ENCODE results near the gene RELT. TPM values are rescaled to one million over a fixed set of nuclear protein-coding genes. Genes with fewer than 3 reads are reported as not detected.

Gene RELT, protein sequence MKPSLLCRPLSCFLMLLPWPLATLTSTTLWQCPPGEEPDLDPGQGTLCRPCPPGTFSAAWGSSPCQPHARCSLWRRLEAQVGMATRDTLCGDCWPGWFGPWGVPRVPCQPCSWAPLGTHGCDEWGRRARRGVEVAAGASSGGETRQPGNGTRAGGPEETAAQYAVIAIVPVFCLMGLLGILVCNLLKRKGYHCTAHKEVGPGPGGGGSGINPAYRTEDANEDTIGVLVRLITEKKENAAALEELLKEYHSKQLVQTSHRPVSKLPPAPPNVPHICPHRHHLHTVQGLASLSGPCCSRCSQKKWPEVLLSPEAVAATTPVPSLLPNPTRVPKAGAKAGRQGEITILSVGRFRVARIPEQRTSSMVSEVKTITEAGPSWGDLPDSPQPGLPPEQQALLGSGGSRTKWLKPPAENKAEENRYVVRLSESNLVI
- total RNA-seq, result 1 to 10 TPM in 2 of 4 donors, under 1 TPM in 2; 0.28 to 1.8 (median 0.95) TPM
- polyA plus RNA-seq, result 1 to 10 TPM in 2 of 3 donors, under 1 TPM in 1; 0.92 to 9.3 (median 1.2) TPM

DNA sequence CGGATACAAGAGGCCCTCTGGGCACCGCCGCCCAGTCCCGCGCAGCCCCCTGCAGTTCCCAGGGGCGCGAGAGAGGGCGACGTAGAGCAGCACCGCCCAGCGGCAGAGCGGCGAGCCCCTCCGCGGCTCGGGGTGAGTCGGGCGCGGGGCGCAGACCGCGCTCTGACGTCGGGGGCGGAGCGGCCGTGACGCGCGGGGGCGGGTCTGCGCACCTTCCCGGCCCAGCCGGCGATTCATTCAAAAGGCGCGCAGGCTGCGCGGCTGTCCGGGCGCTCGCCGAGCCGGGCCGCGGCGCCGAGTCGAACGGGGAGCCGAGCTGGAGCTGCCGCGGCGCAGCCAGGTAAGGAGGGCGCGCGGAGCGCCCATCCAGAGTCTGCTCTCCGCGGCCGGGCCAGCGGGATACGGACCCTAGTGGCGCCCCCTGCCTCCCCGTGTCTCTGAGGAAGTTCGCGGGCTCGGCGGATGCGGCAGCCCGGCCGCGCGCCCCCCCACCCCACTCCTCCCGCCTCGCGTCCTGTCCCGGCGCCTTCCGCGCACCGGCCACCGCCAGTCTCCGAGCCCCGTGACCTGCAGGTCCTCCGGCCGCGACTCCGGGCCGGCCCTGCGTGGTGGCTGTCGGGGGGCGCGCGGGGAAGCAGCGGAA lies at the start of gene RELT:
RELT (plus strand) TSS at position 240 of the 643 bp plus-strand sequence. CDS start 12,738 bp downstream, outside the sequence.
- WGBS, 2 donors, result 1% methylated on average over 96 of the region's 96 CpGs
- Histone ChIP-seq H3K27me3 (no peaks in the 10 kb centered on the region), H3K27ac (peak within 1 kb of the TSS; percentile 77 to 87 (median 84)), H3K9me3 (no peaks in the 10 kb centered on the region), H3K36me3 (no peaks in the 10 kb centered on the region), H3K4me3 (peak within 1 kb of the TSS; percentile 31 to 68 (median 62)), H3K4me1 (peaks cover 0 to 18% (median 15%) of the 10 kb centered on the region in 4 donors)
- DNase-seq, result peak; percentile 93
- intact Hi-C loops (cut with DNase I), result loop anchor here (1.0 to 2.0 kb wide), 2 partner anchors 69 to 223 kb away; partner anchors contain the start of gene FAM168A
- peak; percentile 38 to 74 (median 64) for TF ChIP-seq POLR2AphosphoS5 (IDR thresholded peaks at IDR 0.05)
- TF ChIP-seq, protein P1, sequence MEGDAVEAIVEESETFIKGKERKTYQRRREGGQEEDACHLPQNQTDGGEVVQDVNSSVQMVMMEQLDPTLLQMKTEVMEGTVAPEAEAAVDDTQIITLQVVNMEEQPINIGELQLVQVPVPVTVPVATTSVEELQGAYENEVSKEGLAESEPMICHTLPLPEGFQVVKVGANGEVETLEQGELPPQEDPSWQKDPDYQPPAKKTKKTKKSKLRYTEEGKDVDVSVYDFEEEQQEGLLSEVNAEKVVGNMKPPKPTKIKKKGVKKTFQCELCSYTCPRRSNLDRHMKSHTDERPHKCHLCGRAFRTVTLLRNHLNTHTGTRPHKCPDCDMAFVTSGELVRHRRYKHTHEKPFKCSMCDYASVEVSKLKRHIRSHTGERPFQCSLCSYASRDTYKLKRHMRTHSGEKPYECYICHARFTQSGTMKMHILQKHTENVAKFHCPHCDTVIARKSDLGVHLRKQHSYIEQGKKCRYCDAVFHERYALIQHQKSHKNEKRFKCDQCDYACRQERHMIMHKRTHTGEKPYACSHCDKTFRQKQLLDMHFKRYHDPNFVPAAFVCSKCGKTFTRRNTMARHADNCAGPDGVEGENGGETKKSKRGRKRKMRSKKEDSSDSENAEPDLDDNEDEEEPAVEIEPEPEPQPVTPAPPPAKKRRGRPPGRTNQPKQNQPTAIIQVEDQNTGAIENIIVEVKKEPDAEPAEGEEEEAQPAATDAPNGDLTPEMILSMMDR (IDR thresholded peaks at IDR 0.05), result peak; percentile 84 to 90 (median 85)
- TF ChIP-seq POLR2A (IDR thresholded peaks at IDR 0.05), result no peak
- no peak for TF ChIP-seq EP300 (IDR thresholded peaks at IDR 0.05)

DNA sequence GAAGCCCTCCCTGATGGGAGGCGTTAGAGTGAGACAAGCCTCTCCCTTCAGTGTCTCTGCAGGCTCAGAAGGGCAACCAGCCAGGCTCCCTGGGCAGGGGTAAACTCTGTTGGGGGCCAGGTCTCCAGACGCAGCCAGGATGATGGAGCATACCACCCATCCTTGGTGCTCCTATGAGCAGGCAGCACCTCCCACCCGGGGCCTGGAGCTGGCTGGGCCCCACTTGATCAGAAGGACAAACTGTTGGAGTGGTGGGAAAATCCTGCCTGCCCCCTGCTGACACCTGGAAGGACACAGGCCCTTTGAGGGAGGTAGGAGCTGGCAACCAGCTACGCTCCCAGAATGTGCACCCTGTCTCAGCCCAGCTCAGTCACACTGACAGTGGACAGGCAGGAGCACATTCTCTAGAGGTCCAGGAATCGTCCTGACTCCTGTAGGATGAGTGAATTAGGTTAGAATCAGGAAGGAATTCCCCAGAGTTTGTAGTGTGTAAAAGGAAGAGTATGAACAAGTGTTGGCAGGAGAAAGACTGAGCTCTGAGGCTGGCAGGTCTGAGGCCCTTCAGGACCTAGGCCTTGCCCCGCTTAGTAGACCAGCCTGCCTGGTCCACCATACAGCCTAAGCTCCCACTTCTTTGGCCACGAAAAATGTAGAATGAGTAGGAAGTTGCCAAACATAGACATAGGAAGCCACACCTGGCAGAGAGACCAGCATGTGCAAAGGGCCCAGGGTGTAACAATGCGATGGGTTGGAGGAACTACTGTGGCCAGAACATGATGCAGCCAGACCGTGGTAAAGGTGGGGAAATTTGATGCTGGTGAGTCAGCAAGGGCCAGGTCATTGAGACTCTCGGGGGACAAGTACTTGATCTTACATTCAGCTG lies 49.0 kb upstream of the RELT start:
- Histone ChIP-seq H3K4me3 (no peak overlapping the region), H3K4me1 (peaks cover 0 to 98% (median 95%) of the 10 kb centered on the region in 4 donors), H3K27me3 (no peaks in the 10 kb centered on the region), H3K27ac (peak overlapping the region; percentile 94 to 100 (median 98)), H3K9me3 (no peaks in the 10 kb centered on the region), H3K36me3 (no peaks in the 10 kb centered on the region)
- intact Hi-C loops (cut with DNase I), result no loop called here
- no peak for DNase-seq
- TF ChIP-seq POLR2AphosphoS5 (IDR thresholded peaks at IDR 0.05) (no peak), POLR2A (IDR thresholded peaks at IDR 0.05) (no peak), EP300 (IDR thresholded peaks at IDR 0.05) (no peak)
- TF ChIP-seq, protein P1 (IDR thresholded peaks at IDR 0.05), result no peak
- WGBS, 2 donors, result 68 to 82% methylated on average over 10 of the region's 10 CpGs

DNA sequence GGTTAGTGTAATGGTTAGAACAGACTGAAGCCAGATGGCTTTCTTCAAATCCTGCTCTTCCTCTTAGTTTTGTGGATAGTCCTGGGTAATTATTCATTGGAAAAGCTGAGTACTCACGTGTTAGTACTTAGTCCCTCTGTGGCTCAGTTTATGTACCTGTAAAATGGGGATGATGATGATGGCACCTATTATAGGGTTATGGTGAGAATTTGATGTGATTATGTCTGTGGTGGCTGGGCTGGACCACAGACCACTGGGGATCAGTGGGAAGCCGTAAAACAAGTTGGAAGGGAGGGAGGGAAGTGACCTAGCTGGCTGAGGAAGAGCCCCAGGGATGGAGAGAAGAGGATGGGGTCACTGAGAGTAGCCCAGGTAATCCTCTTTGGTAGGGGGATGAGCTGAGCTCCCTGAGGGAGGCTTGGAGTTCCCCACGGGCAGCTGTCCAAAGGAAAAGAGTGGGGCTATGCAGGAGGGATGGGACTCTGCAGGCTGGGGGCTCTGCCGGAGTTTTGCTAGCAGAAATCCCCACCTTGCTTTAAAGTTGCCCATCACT lies 48.3 kb upstream of the RELT start:
- Histone ChIP-seq H3K9me3 (no peaks in the 10 kb centered on the region), H3K27ac (peak overlapping the region; percentile 94 to 100 (median 98)), H3K4me3 (no peak overlapping the region), H3K27me3 (no peaks in the 10 kb centered on the region), H3K36me3 (no peaks in the 10 kb centered on the region), H3K4me1 (peaks cover 0 to 98% (median 95%) of the 10 kb centered on the region in 4 donors)
- DNase-seq, result no peak
- 71 to 83% methylated on average over 4 of the region's 4 CpGs for WGBS, 2 donors
- intact Hi-C loops (cut with DNase I), result no loop called here
- TF ChIP-seq POLR2A (IDR thresholded peaks at IDR 0.05), result no peak
- no peak for TF ChIP-seq POLR2AphosphoS5 (IDR thresholded peaks at IDR 0.05)
- TF ChIP-seq EP300 (IDR thresholded peaks at IDR 0.05), result no peak
- TF ChIP-seq, protein P1 (IDR thresholded peaks at IDR 0.05), result no peak

DNA sequence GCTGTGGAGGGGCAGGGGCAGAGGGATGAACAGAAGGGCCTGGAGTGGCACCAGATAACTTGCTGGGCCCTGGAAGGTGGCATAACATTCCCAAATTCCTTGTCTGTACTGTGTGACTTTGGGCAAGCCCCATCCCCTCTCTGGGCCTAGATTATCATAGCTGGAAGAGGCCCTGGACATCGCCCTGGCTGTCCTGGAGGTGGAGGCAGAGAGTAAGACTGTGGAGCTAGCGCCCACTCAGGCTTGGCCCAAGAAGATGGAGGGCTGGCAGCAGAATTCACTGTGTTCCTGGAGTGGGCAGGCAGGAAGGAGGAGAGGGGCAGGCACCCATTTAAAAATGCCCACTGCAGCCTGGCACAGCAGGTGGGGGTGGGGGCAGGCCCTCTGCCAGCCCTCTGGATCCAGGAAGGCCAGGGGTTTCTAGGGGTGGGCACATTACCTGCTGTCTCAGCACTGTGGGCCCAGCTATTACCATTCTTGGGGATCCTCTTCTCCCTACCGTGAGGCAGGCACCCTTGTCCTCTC lies 45.6 kb upstream of the RELT start:
- 77 to 78% methylated on average over 3 of the region's 3 CpGs for WGBS, 2 donors
- Histone ChIP-seq H3K27me3 (no peaks in the 10 kb centered on the region), H3K4me1 (peaks cover 0 to 98% (median 93%) of the 10 kb centered on the region in 4 donors), H3K9me3 (no peaks in the 10 kb centered on the region), H3K4me3 (no peak overlapping the region), H3K27ac (peak overlapping the region; percentile 77 to 90 (median 81)), H3K36me3 (no peaks in the 10 kb centered on the region)
- intact Hi-C loops (cut with DNase I), result loop anchor here (10.0 kb wide), 1 partner anchor 696 kb away; no protein-coding TSS in a partner anchor
- TF ChIP-seq, protein P1 (IDR thresholded peaks at IDR 0.05), result peak; percentile 9 to 36 (median 22)
- TF ChIP-seq EP300 (IDR thresholded peaks at IDR 0.05), result no peak
- DNase-seq, result no peak
